GM12878 (cell line): Measurements from ENCODE around the gene PCF11.

Experiments
- CREB1 ChIP-seq: IDR thresholded peaks from 2 replicates; pipeline ENCODE4 v1.6.1; 2012; ENCODE audit warnings: low read depth, mild to moderate bottlenecking, inconsistent platforms
- CTCF ChIP-seq, 3 experiments: IDR thresholded peaks in 2 of 3; conservative IDR thresholded peaks in 1 of 3; 2 replicates each; pipeline ENCODE4 v1.5.1; 2011; ENCODE audit warnings: low read depth in 3 of 3, low read length in 3 of 3, mild to moderate bottlenecking in 3 of 3, control low read depth in 2 of 3, moderate library complexity in 2 of 3, inconsistent platforms in 1 of 3, mixed read lengths in 1 of 3; ENCODE audit not compliant: control insufficient read depth in 2 of 3, insufficient read depth in 1 of 3; ENCODE audit errors: extremely low read depth in 1 of 3
- EP300 ChIP-seq, 2 experiments: fragments of 150-350 bp in 1 of 2; IDR thresholded peaks; 2 replicates each; pipeline ENCODE4 v1.6.1; 2011 to 2012; ENCODE audit warnings: low read depth in 2 of 2, low read length in 2 of 2, borderline replicate concordance in 1 of 2, improper control_type of control experiment in 1 of 2, inconsistent platforms in 1 of 2; ENCODE audit not compliant: control insufficient read depth in 1 of 2
- FOS ChIP-seq: IDR thresholded peaks from 3 replicates; pipeline ENCODE4 v1.6.1; 2011; ENCODE audit warnings: borderline replicate concordance; ENCODE audit not compliant: insufficient read length; ENCODE audit errors: extremely low read depth
- MYC ChIP-seq: IDR thresholded peaks from 2 replicates; pipeline ENCODE4 v1.6.1; 2011; ENCODE audit warnings: mild to moderate bottlenecking, low read length, moderate library complexity, inconsistent platforms; ENCODE audit not compliant: insufficient read depth, insufficient replicate concordance, insufficient read length, severe bottlenecking
- RAD21 ChIP-seq: IDR thresholded peaks from 2 replicates; pipeline ENCODE4 v1.6.1; 2011; ENCODE audit warnings: mild to moderate bottlenecking, low read depth, low read length, moderate library complexity; ENCODE audit not compliant: insufficient read depth
- RELA ChIP-seq: fragments of 450-650 bp; IDR thresholded peaks from 2 replicates; pipeline ENCODE4 v1.8.0; 2014; ENCODE audit warnings: borderline replicate concordance; ENCODE audit not compliant: partially characterized antibody
- SMC3 ChIP-seq: IDR thresholded peaks from 2 replicates; pipeline ENCODE4 v1.6.1; 2011; ENCODE audit warnings: low read length, improper control_type of control experiment, borderline replicate concordance
- TAF1 ChIP-seq: IDR thresholded peaks from 2 replicates; pipeline ENCODE4 v1.6.1; 2011; ENCODE audit warnings: mild to moderate bottlenecking, low read depth, low read length, borderline replicate concordance
- WRNIP1 ChIP-seq: IDR thresholded peaks from 2 replicates; pipeline ENCODE4 v1.6.1; 2011; ENCODE audit warnings: low read depth, low read length, improper control_type of control experiment, borderline replicate concordance
- TF ChIP-seq, protein P1 (sequence below): IDR thresholded peaks from 2 replicates; pipeline ENCODE4 v1.6.1; 2011; ENCODE audit warnings: low read depth, low read length, improper control_type of control experiment, borderline replicate concordance

- TF ChIP-seq EP300 (IDR thresholded peaks at IDR 0.05; ENCODE audit: borderline replicate concordance in 1 of 2, control insufficient read depth in 1 of 2, low read depth in 2 of 2, low read length in 2 of 2) (no peak), CTCF (IDR thresholded peaks at IDR 0.05 in 2 of 3, conservative IDR thresholded peaks at IDR 0.05 in 1 of 3; ENCODE audit: control insufficient read depth in 2 of 3, extremely low read depth in 1 of 3, insufficient read depth in 1 of 3, low read depth in 3 of 3, low read length in 3 of 3) (no peak), WRNIP1 (no peak), FOS (no peak), MYC (no peak), CREB1 (no peak), SMC3 (no peak), RAD21 (no peak), TAF1 (no peak), RELA (no peak)
- TF ChIP-seq, protein P1, sequence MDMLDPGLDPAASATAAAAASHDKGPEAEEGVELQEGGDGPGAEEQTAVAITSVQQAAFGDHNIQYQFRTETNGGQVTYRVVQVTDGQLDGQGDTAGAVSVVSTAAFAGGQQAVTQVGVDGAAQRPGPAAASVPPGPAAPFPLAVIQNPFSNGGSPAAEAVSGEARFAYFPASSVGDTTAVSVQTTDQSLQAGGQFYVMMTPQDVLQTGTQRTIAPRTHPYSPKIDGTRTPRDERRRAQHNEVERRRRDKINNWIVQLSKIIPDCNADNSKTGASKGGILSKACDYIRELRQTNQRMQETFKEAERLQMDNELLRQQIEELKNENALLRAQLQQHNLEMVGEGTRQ: no peak
Measured at GRCh38 chr11:83159902-83160865, 3.3 kb downstream of the PCF11 start.
